HFFc6 (cell line): ENCODE data around the gene CDS2. TPM values are rescaled to one million over a fixed set of nuclear protein-coding genes. Genes with fewer than 3 reads are reported as not detected.
A peak's percentile ranks its signal among the peaks of the same experiment; 100 is the strongest.

Experiments
- DNase-seq: peaks from one replicate; pipeline ENCODE4 v3.0.0-alpha.2; 2018
- H3K27ac Mint-ChIP-seq: 2 replicates; pipeline ENCODE4 v1.8.0; 2020; ENCODE audit warnings: mild to moderate bottlenecking, mixed read lengths
- H3K27me3 Mint-ChIP-seq: 2 replicates; pipeline ENCODE4 v1.8.0; 2021; ENCODE audit warnings: mild to moderate bottlenecking, moderate library complexity, mixed read lengths; ENCODE audit not compliant: insufficient read depth
- H3K36me3 Mint-ChIP-seq: 2 replicates; pipeline ENCODE4 v1.8.0; 2021; ENCODE audit warnings: low read depth, mixed read lengths
- H3K4me1 Mint-ChIP-seq: 2 replicates; pipeline ENCODE4 v1.8.0; 2020; ENCODE audit warnings: low read depth, mixed read lengths
- H3K4me3 Mint-ChIP-seq: 2 replicates; pipeline ENCODE4 v1.8.0; 2020; ENCODE audit warnings: mild to moderate bottlenecking, moderate library complexity, mixed read lengths
- H3K9me3 Mint-ChIP-seq: 2 replicates; pipeline ENCODE4 v1.8.0; 2020; ENCODE audit warnings: mild to moderate bottlenecking, mixed read lengths
- total RNA-seq, 6 experiments: library from RNA; stranded (reverse); fragmentation: NEBNext Ultra II Directional; extraction: Animal tissue kit (Norgen Biotek cat#: 25700); gene quantifications; 2 replicates in 1 of 6; 3 replicates in 5 of 6; pipeline ENCODE4 v1.2.3, GENCODE V29; 2021
- TF ChIP-seq, protein P1 (sequence below): fragments of 200-600 bp; sonication (generic); IDR thresholded peaks from 2 replicates; pipeline ENCODE4 v1.5.0; 2021; ENCODE audit warnings: antibody characterized with exemption, mild to moderate bottlenecking

Gene CDS2
- total RNA-seq, 6 experiments from 2014 or later, result 36.6 to 42.5 (median 39.2) TPM

DNA sequence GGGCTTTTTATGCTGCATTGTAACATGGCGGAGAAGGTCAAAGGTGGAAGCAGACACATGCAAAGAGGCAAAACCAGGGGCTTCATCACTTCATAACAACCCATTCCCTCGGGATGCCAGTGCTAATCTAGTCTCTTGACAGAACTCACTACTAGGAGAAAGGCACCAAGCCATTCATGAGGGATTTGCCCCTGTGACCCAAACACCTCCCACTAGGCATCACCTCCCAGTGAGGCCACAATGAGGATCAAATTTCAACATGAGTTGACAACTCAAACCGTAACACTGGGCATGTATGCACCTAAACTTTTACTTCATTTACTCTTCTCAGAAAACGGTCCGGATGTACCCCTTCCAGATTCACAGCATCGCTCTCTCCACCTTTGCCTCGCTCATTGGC lies 61.9 kb downstream of the CDS2 start:
- TF ChIP-seq, protein P1, sequence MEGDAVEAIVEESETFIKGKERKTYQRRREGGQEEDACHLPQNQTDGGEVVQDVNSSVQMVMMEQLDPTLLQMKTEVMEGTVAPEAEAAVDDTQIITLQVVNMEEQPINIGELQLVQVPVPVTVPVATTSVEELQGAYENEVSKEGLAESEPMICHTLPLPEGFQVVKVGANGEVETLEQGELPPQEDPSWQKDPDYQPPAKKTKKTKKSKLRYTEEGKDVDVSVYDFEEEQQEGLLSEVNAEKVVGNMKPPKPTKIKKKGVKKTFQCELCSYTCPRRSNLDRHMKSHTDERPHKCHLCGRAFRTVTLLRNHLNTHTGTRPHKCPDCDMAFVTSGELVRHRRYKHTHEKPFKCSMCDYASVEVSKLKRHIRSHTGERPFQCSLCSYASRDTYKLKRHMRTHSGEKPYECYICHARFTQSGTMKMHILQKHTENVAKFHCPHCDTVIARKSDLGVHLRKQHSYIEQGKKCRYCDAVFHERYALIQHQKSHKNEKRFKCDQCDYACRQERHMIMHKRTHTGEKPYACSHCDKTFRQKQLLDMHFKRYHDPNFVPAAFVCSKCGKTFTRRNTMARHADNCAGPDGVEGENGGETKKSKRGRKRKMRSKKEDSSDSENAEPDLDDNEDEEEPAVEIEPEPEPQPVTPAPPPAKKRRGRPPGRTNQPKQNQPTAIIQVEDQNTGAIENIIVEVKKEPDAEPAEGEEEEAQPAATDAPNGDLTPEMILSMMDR, result no peak
- Mint-ChIP-seq H3K4me1 (no peaks in the 10 kb centered on the region), H3K27me3 (no peaks in the 10 kb centered on the region; the same call in 1 of the 2 replicates), H3K36me3 (peaks cover 6% of the 10 kb centered on the region; the same call in 1 of the 2 replicates), H3K9me3 (no peaks in the 10 kb centered on the region), H3K4me3 (no peak overlapping the region), H3K27ac (no peak overlapping the region)
- DNase-seq, result no peak

DNA sequence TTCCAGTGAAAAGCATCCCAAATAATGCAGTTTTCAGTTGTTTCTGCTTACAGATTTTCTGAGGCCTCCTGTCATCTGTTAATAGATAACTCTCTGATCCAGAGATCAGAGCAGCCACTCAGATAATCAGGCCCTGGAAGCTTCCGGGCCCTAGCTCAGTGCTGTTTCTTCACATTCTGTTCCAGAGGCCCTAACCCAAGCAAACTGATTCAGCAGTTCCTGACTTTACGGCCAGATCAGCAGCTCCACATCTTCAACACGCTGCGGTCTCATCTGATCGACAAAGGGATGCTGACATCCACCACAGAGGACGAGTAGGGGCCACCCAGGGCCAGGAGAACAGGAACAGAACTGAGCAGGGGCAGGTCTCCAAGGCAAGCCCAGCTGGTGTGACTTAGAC lies 63.1 kb downstream of the CDS2 start:
- Mint-ChIP-seq H3K36me3 (peaks cover 6% of the 10 kb centered on the region; the same call in 1 of the 2 replicates), H3K4me1 (peaks cover under 1% of the 10 kb centered on the region), H3K9me3 (no peaks in the 10 kb centered on the region), H3K27ac (no peak overlapping the region), H3K27me3 (no peaks in the 10 kb centered on the region; the same call in none of the 2 replicates), H3K4me3 (no peak overlapping the region)
- DNase-seq, result no peak
- TF ChIP-seq, protein P1, result no peak

DNA sequence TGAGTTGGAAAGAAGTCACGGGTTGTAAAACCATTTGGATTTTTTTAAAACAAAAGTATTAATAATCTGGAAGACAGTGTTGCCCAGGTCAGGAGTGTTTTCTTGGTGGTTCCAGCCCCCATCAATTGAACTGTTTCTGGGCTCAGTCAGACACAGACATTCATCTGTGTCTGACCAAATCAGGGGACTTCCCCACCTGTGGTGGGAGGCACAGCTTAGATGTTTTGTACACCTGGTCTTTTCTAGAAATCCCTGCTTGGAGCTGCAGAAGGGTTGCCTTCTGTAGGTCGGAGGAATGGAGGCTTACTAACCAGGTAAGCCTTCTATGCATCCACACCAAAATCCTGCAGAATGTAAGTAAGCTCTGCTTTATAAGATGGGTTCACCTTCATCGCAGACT lies 63.6 kb downstream of the CDS2 start:
- no peak for DNase-seq
- Mint-ChIP-seq H3K27ac (no peak overlapping the region), H3K36me3 (peaks cover 6% of the 10 kb centered on the region; the same call in 1 of the 2 replicates), H3K27me3 (no peaks in the 10 kb centered on the region; the same call in none of the 2 replicates), H3K4me1 (peaks cover 6% of the 10 kb centered on the region), H3K9me3 (no peaks in the 10 kb centered on the region), H3K4me3 (no peak overlapping the region)
- TF ChIP-seq, protein P1, result no peak

DNA sequence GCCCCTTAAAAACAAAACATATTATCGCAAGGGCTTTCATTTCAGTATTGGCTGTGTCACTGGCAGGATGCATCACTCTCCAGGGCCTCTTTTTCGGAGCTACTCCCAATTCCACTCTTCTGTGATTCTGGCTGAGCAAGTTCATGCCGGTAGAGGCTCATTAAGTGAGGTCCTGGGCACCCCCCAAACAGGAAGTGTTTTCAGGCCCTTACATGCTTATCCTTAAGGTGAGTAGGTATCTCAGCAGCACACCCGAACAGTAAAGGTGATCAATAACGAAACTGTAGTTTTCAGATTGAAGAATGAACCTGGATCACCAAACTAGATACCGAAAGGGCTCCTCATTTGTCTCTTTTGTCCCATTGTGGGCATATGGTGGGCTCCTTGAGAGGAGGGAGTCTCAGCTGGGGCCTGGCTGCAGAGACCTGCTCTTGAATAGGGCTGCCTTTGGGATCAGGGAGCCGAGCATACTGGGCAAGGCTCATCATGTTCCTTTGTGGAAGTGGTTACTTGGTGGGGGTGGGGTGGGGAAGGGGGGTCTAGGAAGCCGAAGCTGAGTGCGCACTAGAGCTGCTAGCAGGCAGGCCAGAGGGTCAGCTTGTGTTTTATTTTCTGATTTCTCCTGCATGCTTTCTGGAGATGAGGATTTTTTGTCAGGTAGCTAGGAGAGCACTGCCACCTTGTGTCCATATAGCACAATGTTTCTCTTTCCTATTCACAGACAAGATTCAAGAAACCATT lies 65.2 kb downstream of the CDS2 start:
- TF ChIP-seq, protein P1, result peak; percentile 87
- Mint-ChIP-seq H3K27ac (peak overlapping the region; percentile 42), H3K27me3 (no peaks in the 10 kb centered on the region; the same call in none of the 2 replicates), H3K36me3 (no peaks in the 10 kb centered on the region), H3K9me3 (no peaks in the 10 kb centered on the region), H3K4me1 (peaks cover 20% of the 10 kb centered on the region), H3K4me3 (no peak overlapping the region)
- peak; percentile 73 for DNase-seq

DNA sequence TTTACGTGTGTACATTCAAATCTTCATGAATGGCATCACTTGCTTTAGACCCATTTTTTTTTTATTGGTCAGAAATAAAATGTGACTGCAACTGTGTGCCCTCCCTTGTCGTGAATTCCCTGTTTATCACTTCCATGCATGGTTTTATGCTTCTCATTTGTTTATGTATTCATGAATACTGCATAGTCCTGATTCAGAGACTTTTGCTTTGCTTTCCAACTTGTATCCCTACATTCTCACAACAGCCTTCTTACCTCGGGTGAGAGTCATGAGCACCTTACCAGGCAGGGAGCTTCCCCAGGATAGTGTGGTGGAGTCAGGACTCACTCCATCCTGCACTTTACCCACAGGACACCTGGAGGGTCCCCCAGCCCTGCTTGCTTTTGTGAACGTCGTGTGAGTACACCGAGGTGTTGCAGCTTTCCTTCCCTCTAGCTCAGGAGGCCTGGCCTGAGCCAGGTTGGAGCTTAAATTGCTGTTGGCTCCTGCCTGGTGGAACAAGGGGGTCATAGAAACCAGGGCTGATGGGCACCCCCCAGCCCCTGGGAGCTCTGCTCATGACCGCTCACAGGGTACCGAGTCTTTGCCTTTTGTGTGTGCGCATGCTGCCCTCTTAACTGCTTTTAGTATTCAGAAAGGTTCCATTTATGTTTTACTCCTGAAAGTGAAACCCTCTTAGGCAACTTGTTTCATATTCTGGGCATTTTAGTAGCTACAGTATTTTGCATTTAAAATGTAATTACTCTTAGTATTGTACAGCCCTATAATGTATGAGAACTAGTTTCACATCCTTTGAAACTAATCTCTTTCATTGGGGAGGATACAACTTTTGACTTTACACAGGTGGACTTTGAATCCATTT lies 66.0 kb downstream of the CDS2 start:
- H3K36me3 Mint-ChIP-seq, result no peaks in the 10 kb centered on the region
- peaks cover 20% of the 10 kb centered on the region for H3K4me1 Mint-ChIP-seq
- DNase-seq, result no peak
- no peaks in the 10 kb centered on the region for H3K9me3 Mint-ChIP-seq
- H3K27me3 Mint-ChIP-seq, result no peaks in the 10 kb centered on the region; the same call in none of the 2 replicates
- H3K4me3 Mint-ChIP-seq, result no peak overlapping the region
- TF ChIP-seq, protein P1, result peak; percentile 25; the same call in 1 of the 2 replicates
- no peak overlapping the region for H3K27ac Mint-ChIP-seq
